ENCODE data around the gene GRM4.

The GRM4 gene

GRCh38 chr6:34056305-34057108 lies 89.4 kb downstream of the GRM4 start:
- no peaks in the 10 kb centered on the region for H3K4me1 Mint-ChIP-seq
- DNase-seq = peak; percentile 27
- no peaks in the 10 kb centered on the region for H3K9me3 Mint-ChIP-seq
- H3K27me3 Mint-ChIP-seq = peaks cover 47% of the 10 kb centered on the region
- H3K36me3 Mint-ChIP-seq = no peaks in the 10 kb centered on the region
- no peak overlapping the region for H3K4me3 Mint-ChIP-seq
- no peak overlapping the region for H3K27ac Mint-ChIP-seq
- CTCF ChIA-PET = no interaction called here

GRCh38 chr6:34055223-34055933 lies 90.5 kb downstream of the GRM4 start:
- Mint-ChIP-seq H3K4me3 (no peak overlapping the region), H3K27ac (no peak overlapping the region), H3K36me3 (no peaks in the 10 kb centered on the region), H3K27me3 (peaks cover 44% of the 10 kb centered on the region), H3K4me1 (no peaks in the 10 kb centered on the region), H3K9me3 (no peaks in the 10 kb centered on the region)
- CTCF ChIA-PET = interaction anchor here (0.8 to 3.4 kb wide), 17 partner anchors 8 to 537 kb away, joined by 3 to 33 read pairs (median 4); no protein-coding TSS in a partner anchor
- peak; percentile 72 for DNase-seq

- Mint-ChIP-seq H3K27me3 (peaks cover 55% of the 10 kb centered on the region), H3K36me3 (no peaks in the 10 kb centered on the region), H3K27ac (no peak overlapping the region), H3K4me3 (no peak overlapping the region), H3K9me3 (no peaks in the 10 kb centered on the region), H3K4me1 (no peaks in the 10 kb centered on the region)
- no peak for DNase-seq
- CTCF ChIA-PET = interaction anchor here (1.1 to 3.4 kb wide), 7 partner anchors 7 to 286 kb away, joined by 3 to 33 read pairs (median 5); no protein-coding TSS in a partner anchor
Measured at GRCh38 chr6:34053721-34054120, 92.2 kb downstream of the GRM4 start.

GRCh38 chr6:34052918-34053608 lies 92.8 kb downstream of the GRM4 start:
- CTCF ChIA-PET = interaction anchor here (1.2 to 3.4 kb wide), 3 partner anchors 79 to 282 kb away, joined by 5 to 33 read pairs (median 5); no protein-coding TSS in a partner anchor
- DNase-seq = no peak
- no peak overlapping the region for H3K4me3 Mint-ChIP-seq
- no peaks in the 10 kb centered on the region for H3K4me1 Mint-ChIP-seq
- peaks cover 58% of the 10 kb centered on the region for H3K27me3 Mint-ChIP-seq
- no peaks in the 10 kb centered on the region for H3K9me3 Mint-ChIP-seq
- H3K36me3 Mint-ChIP-seq = no peaks in the 10 kb centered on the region
- H3K27ac Mint-ChIP-seq = no peak overlapping the region

GRCh38 chr6:34052071-34052825 lies 93.6 kb downstream of the GRM4 start:
- H3K27me3 Mint-ChIP-seq = peaks cover 61% of the 10 kb centered on the region
- CTCF ChIA-PET = interaction anchor here (3.4 kb wide), 1 partner anchor 104 kb away, joined by 33 read pairs; no protein-coding TSS in a partner anchor
- H3K9me3 Mint-ChIP-seq = no peaks in the 10 kb centered on the region
- no peaks in the 10 kb centered on the region for H3K36me3 Mint-ChIP-seq
- no peak overlapping the region for H3K4me3 Mint-ChIP-seq
- no peak for DNase-seq
- no peaks in the 10 kb centered on the region for H3K4me1 Mint-ChIP-seq
- no peak overlapping the region for H3K27ac Mint-ChIP-seq

- Mint-ChIP-seq H3K36me3 (no peaks in the 10 kb centered on the region), H3K27me3 (peaks cover 60% of the 10 kb centered on the region), H3K4me1 (no peaks in the 10 kb centered on the region), H3K9me3 (no peaks in the 10 kb centered on the region), H3K27ac (no peak overlapping the region), H3K4me3 (no peak overlapping the region)
- CTCF ChIA-PET = interaction anchor here (0.8 kb wide), 1 partner anchor 280 kb away, joined by 3 read pairs; no protein-coding TSS in a partner anchor
- DNase-seq = no peak
Measured at GRCh38 chr6:34051331-34051919, 94.5 kb downstream of the GRM4 start.

GRCh38 chr6:34050691-34051090 lies 95.2 kb downstream of the GRM4 start:
- Mint-ChIP-seq H3K4me1 (no peaks in the 10 kb centered on the region), H3K27ac (no peak overlapping the region), H3K9me3 (no peaks in the 10 kb centered on the region), H3K4me3 (no peak overlapping the region), H3K27me3 (peaks cover 64% of the 10 kb centered on the region), H3K36me3 (no peaks in the 10 kb centered on the region)
- CTCF ChIA-PET = interaction anchor here (0.8 kb wide), 1 partner anchor 280 kb away, joined by 3 read pairs; no protein-coding TSS in a partner anchor
- DNase-seq = no peak

- CTCF ChIA-PET = no interaction called here
- no peaks in the 10 kb centered on the region for H3K9me3 Mint-ChIP-seq
- no peak overlapping the region for H3K4me3 Mint-ChIP-seq
- no peaks in the 10 kb centered on the region for H3K36me3 Mint-ChIP-seq
- no peak for DNase-seq
- H3K27me3 Mint-ChIP-seq = peaks cover 63% of the 10 kb centered on the region
- H3K4me1 Mint-ChIP-seq = peaks cover 5% of the 10 kb centered on the region
- no peak overlapping the region for H3K27ac Mint-ChIP-seq
Measured at GRCh38 chr6:34049395-34050342, 96.2 kb downstream of the GRM4 start.

- peaks cover 53% of the 10 kb centered on the region for H3K27me3 Mint-ChIP-seq
- H3K4me3 Mint-ChIP-seq = no peak overlapping the region
- no peak overlapping the region for H3K27ac Mint-ChIP-seq
- no peak for DNase-seq
- no peaks in the 10 kb centered on the region for H3K36me3 Mint-ChIP-seq
- H3K4me1 Mint-ChIP-seq = peaks cover 6% of the 10 kb centered on the region
- CTCF ChIA-PET = interaction anchor here (1.0 to 1.2 kb wide), 2 partner anchors 9 to 21 kb away, joined by 3 read pairs; no protein-coding TSS in a partner anchor
- peaks cover 6% of the 10 kb centered on the region for H3K9me3 Mint-ChIP-seq
Measured at GRCh38 chr6:34047913-34048867, 97.7 kb downstream of the GRM4 start.

- no peaks in the 10 kb centered on the region for H3K36me3 Mint-ChIP-seq
- DNase-seq = no peak
- peaks cover 6% of the 10 kb centered on the region for H3K4me1 Mint-ChIP-seq
- CTCF ChIA-PET = interaction anchor here (1.4 kb wide), 1 partner anchor 8 kb away, joined by 3 read pairs; no protein-coding TSS in a partner anchor
- H3K27ac Mint-ChIP-seq = no peak overlapping the region
- H3K4me3 Mint-ChIP-seq = no peak overlapping the region
- H3K27me3 Mint-ChIP-seq = peaks cover 43% of the 10 kb centered on the region
- peaks cover 6% of the 10 kb centered on the region for H3K9me3 Mint-ChIP-seq
Measured at GRCh38 chr6:34046617-34047016, 99.3 kb downstream of the GRM4 start.

- H3K36me3 Mint-ChIP-seq = no peaks in the 10 kb centered on the region
- no peak overlapping the region for H3K4me3 Mint-ChIP-seq
- H3K9me3 Mint-ChIP-seq = peaks cover 6% of the 10 kb centered on the region
- DNase-seq = no peak
- peaks cover 43% of the 10 kb centered on the region for H3K27me3 Mint-ChIP-seq
- no peak overlapping the region for H3K27ac Mint-ChIP-seq
- peaks cover 6% of the 10 kb centered on the region for H3K4me1 Mint-ChIP-seq
- CTCF ChIA-PET = interaction anchor here (0.9 to 1.4 kb wide), 3 partner anchors 9 to 110 kb away, joined by 3 read pairs; no protein-coding TSS in a partner anchor
Measured at GRCh38 chr6:34045771-34046170, 100.1 kb downstream of the GRM4 start.
